CD4-positive, alpha-beta T cell treated with Interferon gamma for 1 hour (primary cell): ENCODE data around the gene IRF2.

Experiments
- DNase-seq: peaks from one replicate; pipeline ENCODE4 v3.0.0-alpha.2; 2020

Gene IRF2

DNA sequence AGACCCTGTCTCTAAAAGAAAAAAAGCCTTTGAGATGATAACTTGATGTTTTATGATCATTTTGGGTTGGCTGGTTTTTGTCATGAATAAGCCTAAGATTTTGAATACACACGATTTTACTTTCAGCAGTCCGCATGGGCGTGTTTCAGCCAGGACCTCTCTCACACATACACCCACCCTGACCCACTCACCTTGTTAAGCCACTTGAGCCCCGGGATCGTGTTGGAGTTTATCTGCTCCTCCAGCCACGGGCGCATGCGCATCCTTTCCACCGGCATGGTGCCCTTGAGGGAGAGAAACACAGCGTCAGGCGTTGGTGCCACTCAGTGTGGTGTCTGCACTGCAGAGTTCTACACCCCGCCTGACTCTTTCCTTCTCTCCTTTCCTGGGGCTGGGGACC, 45.6 kb downstream of the IRF2 start:
- no peak for DNase-seq

GRCh38 chr4:184427687-184428086, 46.7 kb downstream of the IRF2 start:
- no peak for DNase-seq

- no peak for DNase-seq
Observed at GRCh38 chr4:184427093-184427492, 47.3 kb downstream of the IRF2 start.

- DNase-seq = no peak
Observed at GRCh38 chr4:184424993-184425758, 49.2 kb downstream of the IRF2 start.

DNA sequence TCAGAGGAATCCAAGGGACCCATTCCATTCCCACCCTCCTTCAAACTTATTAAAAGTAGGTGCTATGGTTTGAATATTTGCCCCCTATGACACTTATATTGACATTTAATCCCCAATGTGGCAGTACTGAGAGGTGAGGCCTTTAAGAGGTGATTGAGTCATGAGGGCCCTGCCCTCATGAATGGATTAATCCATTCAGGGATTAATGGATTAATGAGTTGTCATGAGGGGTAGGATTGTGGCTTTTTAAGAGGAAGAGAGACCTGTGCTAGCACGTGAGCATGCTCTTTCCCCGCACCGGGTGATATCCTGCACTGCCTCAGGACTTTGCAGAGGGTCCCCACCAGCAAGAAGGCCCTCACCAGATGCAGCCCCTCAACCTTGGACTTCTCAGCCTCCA, 50.1 kb downstream of the IRF2 start:
- DNase-seq = no peak

DNA sequence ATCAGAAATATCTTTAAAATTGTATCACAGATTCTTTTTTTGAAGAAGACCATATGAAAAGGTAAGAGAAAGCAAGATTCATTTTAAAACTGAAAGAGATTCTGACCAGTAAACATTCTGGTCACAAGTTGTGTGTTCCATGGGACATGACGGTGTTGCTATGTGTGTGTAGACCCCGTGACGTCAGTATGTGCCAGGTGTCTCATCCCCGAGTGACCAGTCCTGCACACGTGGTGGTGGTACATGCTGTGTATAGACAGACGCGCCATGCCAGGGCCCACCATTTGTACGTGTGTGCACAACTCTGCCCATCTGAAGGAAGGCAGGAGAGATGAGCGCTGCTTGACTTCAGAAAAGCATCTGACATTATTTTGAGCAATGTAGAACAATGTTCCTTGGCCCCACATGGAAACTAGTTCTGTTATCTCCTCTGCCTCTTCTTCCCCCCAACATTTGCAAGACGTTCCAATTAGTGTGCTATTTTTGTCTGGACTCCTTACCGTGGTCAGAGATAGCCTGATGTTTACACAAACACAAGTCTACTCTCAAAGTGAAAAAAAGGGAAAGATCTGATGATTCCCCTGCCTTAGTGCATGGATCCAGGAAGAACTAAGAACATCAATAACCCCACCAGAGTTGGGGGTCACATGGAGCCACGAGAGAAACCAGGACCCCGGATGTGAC, 51.2 kb downstream of the IRF2 start:
- no peak for DNase-seq

GRCh38 chr4:184422378-184422777, 52.0 kb downstream of the IRF2 start:
- DNase-seq = no peak

- no peak for DNase-seq
Observed at GRCh38 chr4:184421533-184422155, 52.7 kb downstream of the IRF2 start.

GRCh38 chr4:184420881-184421416, 53.4 kb downstream of the IRF2 start:
- no peak for DNase-seq

- DNase-seq = no peak
Observed at GRCh38 chr4:184420402-184420801, 53.9 kb downstream of the IRF2 start.

DNA sequence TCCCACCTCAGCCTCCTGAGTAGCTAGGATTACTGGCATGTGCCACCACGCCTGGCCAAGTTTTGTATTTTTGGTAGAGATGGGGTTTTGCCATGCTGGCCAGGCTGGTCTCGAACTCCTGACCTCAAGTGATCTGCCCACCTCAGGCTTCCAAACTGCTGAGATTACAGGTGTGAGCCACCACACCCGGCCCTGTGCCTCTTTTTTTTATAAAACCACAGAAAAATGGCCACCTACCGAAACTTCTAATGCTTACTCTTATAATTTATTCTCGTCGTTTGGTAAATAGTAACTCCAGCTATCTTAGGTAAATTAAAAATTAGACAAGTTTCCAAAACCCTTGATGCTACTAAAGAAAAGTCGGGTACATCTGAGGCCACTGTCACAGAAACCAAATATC, 54.4 kb downstream of the IRF2 start:
- no peak for DNase-seq

DNA sequence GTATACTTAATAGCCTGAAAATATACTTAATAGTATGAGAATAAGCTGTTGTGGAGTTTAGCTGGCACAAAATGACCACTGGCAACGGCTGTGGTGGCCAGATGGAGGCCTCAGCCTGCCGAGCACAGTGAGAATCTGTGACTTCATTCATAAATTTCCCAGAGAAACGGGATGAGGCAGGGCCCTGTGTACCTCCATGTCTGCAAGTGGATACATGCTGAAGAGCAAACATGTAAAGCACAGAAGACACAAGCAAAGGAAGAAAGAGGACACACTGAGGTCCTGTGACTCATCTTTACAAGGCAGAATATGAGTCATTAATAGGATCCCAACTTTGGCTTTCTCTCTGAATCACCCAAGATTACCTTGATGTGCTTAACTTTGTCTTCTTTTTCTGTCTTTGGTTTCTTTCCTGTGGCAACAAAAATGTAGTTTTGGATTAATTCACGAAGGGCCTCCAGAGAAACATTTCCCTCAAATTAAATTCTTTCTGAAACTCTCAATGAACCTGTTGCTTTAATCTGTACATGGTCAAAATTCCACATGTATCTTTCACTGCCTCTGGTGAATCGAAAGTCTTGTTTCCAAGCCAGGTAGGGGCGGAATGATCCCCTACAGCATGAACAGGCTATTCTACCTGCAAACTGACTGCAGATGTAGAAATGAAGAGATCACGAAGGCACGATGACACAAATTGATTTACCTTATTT, 56.4 kb downstream of the IRF2 start:
- DNase-seq = no peak

- peak; percentile 33 for DNase-seq
Observed at GRCh38 chr4:184416913-184417734, 57.2 kb downstream of the IRF2 start.

DNA sequence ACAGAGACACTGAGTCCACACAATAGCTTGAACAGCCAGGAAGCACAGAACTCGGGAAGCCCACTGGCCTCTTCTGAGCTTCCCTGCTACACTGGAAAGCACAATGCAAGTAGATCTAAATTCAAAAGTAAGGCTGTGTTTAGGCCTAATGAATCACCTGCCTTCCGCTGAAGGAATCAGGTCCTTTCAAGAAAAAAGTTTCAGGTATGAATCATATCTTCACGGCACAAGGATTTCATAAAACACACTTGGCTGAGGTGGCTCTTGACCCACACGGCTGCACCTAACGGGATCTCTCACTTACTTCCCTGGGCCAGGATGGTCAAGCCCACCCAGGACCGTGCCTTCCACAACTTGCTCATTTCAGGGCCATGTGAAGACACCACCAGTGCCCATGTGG, 59.3 kb downstream of the IRF2 start:
- no peak for DNase-seq

DNA sequence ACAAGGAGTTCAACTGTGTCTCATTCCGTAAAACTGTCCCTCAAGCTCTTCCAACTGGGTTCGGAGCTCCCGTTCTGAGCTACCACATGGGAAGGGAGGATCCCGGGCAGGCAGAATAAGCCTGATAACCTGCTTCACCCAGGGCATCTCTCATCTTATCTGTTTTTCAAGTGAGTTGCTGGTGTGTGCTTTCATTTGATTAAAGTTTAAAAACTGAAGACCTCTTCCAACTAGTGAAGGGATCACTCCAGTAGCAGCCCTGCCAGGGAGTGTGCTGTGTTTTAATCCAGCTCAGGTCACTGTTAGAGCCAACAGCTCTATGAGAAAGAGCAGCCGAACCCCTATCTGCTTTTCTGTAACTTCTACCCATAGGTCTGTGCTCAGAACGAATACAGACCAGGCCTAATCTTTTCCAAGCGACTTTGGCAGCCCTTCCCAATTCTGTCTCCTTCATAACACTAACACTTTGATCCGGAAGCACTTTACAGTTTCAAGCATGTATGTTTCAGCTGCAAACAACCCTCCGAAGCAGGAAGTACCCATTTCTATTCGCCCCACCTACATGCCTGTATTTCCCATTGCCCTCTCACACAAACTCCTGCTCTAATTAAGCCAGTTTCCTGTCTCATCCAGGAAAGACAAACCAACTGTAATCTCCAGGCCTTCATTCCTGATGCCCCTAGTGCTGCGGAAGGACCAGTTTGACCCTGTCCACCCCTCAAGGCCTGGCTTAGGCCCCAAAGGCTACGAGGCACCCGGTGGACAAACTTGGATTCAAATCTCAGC, 60.9 kb downstream of the IRF2 start:
- no peak for DNase-seq

DNA sequence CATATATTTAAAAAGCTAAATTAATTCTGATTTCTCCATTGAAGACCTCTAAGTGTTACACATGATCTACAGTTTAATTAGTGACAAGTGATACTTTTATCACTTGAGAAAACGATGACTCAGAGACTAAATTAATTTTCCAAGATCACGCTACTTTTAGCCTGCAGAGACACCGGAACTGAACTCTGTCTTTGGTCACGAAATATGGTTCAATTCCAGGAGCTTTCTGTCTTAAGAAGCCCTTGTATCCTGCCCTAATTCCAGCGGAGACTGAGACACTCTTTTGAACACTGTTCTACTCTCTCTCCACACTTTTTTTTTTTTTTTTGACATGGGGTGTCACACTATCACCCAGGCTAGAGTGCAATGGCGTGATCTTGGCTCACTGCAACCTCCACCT, 63.6 kb downstream of the IRF2 start:
- no peak for DNase-seq

GRCh38 chr4:184409911-184410692, 64.2 kb downstream of the IRF2 start:
- peak; percentile 23 for DNase-seq

- DNase-seq = no peak
Observed at GRCh38 chr4:184409502-184409901, 64.8 kb downstream of the IRF2 start.

DNA sequence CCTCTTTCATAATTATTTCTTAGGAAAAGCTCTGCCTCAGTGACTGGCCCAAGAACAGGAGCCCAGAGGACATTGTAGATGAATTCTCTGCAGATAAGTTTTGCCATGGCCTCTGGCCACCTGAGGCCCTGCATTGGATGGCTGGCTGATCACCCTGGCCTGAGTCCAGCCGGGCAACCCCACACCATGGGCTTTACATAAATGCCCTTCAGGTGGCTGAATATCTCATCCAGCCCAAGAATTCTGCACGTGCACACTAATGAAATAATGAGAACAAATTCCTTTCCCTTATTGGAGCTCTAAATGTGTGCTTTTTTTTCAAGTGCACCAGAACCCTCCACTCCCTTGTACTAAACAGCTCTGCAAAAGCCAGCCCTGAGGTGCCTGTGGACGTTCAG, 65.7 kb downstream of the IRF2 start:
- no peak for DNase-seq

DNA sequence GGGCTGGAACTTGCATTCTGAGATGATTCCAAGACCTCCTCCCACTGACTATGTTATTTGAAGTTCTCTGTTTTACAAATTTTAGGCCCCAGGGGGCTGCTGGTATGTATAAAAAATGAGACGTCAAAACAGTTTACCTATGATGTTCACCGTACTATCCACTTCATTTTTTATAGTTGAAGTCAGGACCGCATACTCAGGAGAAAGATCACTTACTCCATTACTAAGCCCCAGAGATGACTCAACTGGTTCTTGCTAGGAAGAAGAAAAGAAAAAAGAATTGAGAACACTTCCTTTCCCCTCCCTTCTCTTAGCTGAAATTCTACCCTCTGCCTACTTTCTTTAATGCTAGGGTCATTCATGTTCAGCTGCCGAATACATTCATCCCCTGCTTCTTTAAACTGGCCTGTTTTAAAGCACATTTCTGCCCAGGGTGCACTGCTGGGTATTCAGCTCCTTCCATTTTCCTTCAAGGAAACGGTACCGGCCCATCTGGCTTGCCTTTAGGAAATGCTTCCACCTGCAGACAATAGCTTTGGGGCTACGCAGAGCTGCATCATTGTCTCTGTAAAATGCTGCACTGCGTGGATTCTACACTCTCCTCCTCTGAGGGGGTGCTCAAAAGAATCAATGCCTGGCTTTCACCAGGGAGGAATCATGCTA, 66.2 kb downstream of the IRF2 start:
- DNase-seq = no peak
